ENCODE data around the gene ANKMY1. TPM values are rescaled to one million over a fixed set of nuclear protein-coding genes. Genes with fewer than 3 reads are reported as not detected.

Gene ANKMY1
- total RNA-seq, 4 donors from 2014 or later: 15.1 to 64.0 (median 27.5) TPM

- H3K27ac ChIP-seq: no peak overlapping the region
- WGBS, 2 donors (ENCODE audit: low coverage in 1 of 2): 56% methylated on average over 7 of the region's 15 CpGs; no CpG with 5 or more reads in 1 of the 2 donors
- TF ChIP-seq CTCF (IDR thresholded peaks at IDR 0.05) (no peak), EP300 (IDR thresholded peaks at IDR 0.05; ENCODE audit: low read depth) (no peak), POLR2AphosphoS5 (IDR thresholded peaks at IDR 0.05) (no peak), POLR2A (IDR thresholded peaks at IDR 0.05) (no peak)
- H3K36me3 ChIP-seq: no peaks in the 10 kb centered on the region
- in situ Hi-C loops (cut with MboI; ENCODE audit: low pct_ligation_motif_present in 1 of 4, low pct_unique_long_range_greater_than_20kb in 1 of 4, low sequenced_read_pairs in 3 of 4) (loop anchor here in 1 of 4 donors (25.0 kb wide), 1 partner anchor 211 kb away; no protein-coding TSS in a partner anchor), intact Hi-C loops (cut with DNase I; ENCODE audit: low total_unique reads) (no loop called here)
- DNase-seq: no peak
- H3K27me3 ChIP-seq: peaks cover 27% of the 10 kb centered on the region
- H3K4me3 ChIP-seq: no peak overlapping the region
- H3K4me1 ChIP-seq: peaks cover 6 to 10% (median 9%) of the 10 kb centered on the region in 4 donors
- H3K9me3 ChIP-seq: no peaks in the 10 kb centered on the region
Measured at GRCh38 chr2:240447934-240448333, 109.9 kb downstream of the ANKMY1 start.

- WGBS, 2 donors (ENCODE audit: low coverage in 1 of 2): 57 to 70% methylated on average over 12 to 18 of the region's 22 CpGs
- Histone ChIP-seq H3K36me3 (no peaks in the 10 kb centered on the region), H3K4me1 (peaks cover 6 to 9% (median 8%) of the 10 kb centered on the region in 4 donors), H3K27me3 (peaks cover 23% of the 10 kb centered on the region), H3K27ac (no peak overlapping the region), H3K4me3 (no peak overlapping the region), H3K9me3 (no peaks in the 10 kb centered on the region)
- DNase-seq: no peak
- in situ Hi-C loops (cut with MboI; ENCODE audit: low pct_ligation_motif_present in 1 of 4, low pct_unique_long_range_greater_than_20kb in 1 of 4, low sequenced_read_pairs in 3 of 4): loop anchor here in 1 of 4 donors (25.0 kb wide), 1 partner anchor 210 kb away; no protein-coding TSS in a partner anchor
- no peak for TF ChIP-seq POLR2AphosphoS5 (IDR thresholded peaks at IDR 0.05)
- no peak for TF ChIP-seq CTCF (IDR thresholded peaks at IDR 0.05)
- TF ChIP-seq POLR2A (IDR thresholded peaks at IDR 0.05): no peak
- no peak for TF ChIP-seq EP300 (IDR thresholded peaks at IDR 0.05; ENCODE audit: low read depth)
- intact Hi-C loops (cut with DNase I; ENCODE audit: low total_unique reads): no loop called here
Measured at GRCh38 chr2:240447331-240447730, 110.5 kb downstream of the ANKMY1 start.

- H3K36me3 ChIP-seq: no peaks in the 10 kb centered on the region
- H3K4me3 ChIP-seq: no peak overlapping the region
- H3K27me3 ChIP-seq: peaks cover 17% of the 10 kb centered on the region
- 85% methylated on average over 9 of the region's 12 CpGs; no CpG with 5 or more reads in 1 of the 2 donors for WGBS, 2 donors (ENCODE audit: low coverage in 1 of 2)
- in situ Hi-C loops (cut with MboI; ENCODE audit: low pct_ligation_motif_present in 1 of 4, low pct_unique_long_range_greater_than_20kb in 1 of 4, low sequenced_read_pairs in 3 of 4): loop anchor here in 1 of 4 donors (25.0 kb wide), 1 partner anchor 209 kb away; no protein-coding TSS in a partner anchor
- intact Hi-C loops (cut with DNase I; ENCODE audit: low total_unique reads): no loop called here
- DNase-seq: no peak
- peaks cover 0 to 3% (median 1%) of the 10 kb centered on the region in 4 donors for H3K4me1 ChIP-seq
- no peak overlapping the region for H3K27ac ChIP-seq
- no peak for TF ChIP-seq POLR2A (IDR thresholded peaks at IDR 0.05)
- H3K9me3 ChIP-seq: no peaks in the 10 kb centered on the region
Measured at GRCh38 chr2:240446664-240447175, 111.1 kb downstream of the ANKMY1 start.

- DNase-seq: no peak
- H3K27ac ChIP-seq: no peak overlapping the region
- no peaks in the 10 kb centered on the region for H3K4me1 ChIP-seq
- in situ Hi-C loops (cut with MboI; ENCODE audit: low pct_ligation_motif_present in 1 of 4, low pct_unique_long_range_greater_than_20kb in 1 of 4, low sequenced_read_pairs in 3 of 4) (loop anchor here in 1 of 4 donors (25.0 kb wide), 1 partner anchor 209 kb away; no protein-coding TSS in a partner anchor), intact Hi-C loops (cut with DNase I; ENCODE audit: low total_unique reads) (no loop called here)
- H3K9me3 ChIP-seq: no peaks in the 10 kb centered on the region
- H3K36me3 ChIP-seq: no peaks in the 10 kb centered on the region
- 82% methylated on average over 23 of the region's 24 CpGs; no CpG with 5 or more reads in 1 of the 2 donors for WGBS, 2 donors (ENCODE audit: low coverage in 1 of 2)
- TF ChIP-seq POLR2AphosphoS5 (IDR thresholded peaks at IDR 0.05): no peak
- no peak for TF ChIP-seq CTCF (IDR thresholded peaks at IDR 0.05)
- TF ChIP-seq POLR2A (IDR thresholded peaks at IDR 0.05): no peak
- no peak overlapping the region for H3K4me3 ChIP-seq
- peaks cover 11% of the 10 kb centered on the region for H3K27me3 ChIP-seq
Measured at GRCh38 chr2:240445961-240446663, 111.7 kb downstream of the ANKMY1 start.
